GM04503 (cell line): ENCODE data around the gene IZUMO2.
"Not testable (repeated sequence)": the region's sequence is repeated elsewhere in the genome, so short reads cannot be mapped to it uniquely, and the experiment has no call there.

ENCODE experiments used
- DNase-seq: peaks from one replicate; pipeline ENCODE4 v3.0.0-alpha.2; 2012; ENCODE audit warnings: low read depth

The IZUMO2 gene

DNA sequence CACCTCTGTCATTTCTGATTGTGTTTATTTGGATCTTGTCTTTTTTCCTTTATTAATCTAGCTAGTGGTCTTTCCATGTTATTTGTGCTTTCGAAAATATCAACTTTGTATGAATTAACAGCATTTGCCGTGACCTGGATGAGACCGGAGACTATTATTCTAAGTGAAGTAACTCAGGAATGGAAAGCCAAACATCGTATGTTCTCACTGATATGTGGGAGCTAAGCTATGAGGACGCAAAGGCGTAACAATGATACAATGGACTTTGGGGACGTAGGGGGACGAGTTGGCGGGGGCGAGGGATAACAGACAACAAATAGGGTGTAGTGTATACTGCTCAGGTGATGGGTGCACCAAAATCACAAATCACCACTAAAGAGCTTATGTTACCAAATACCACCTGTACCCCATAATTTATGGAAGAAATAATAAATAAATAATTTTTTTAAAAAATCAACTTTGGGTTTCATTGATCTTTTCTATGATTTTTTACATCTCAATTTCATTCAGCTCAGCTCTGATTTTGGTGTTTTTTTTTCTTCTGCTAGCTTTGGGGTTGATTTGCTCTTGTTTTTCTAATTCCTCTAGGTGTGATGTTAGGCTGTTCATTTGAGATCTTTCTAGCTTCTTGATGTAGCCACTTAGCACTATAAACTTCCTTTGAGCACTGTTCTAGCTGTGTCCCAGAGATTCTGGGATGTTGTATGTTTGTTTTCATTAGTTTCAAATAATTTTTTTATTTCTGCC lies 27.1 kb downstream of the IZUMO2 start:
- not testable (repeated sequence) for DNase-seq

GRCh38 chr19:50134777-50135719 lies 28.0 kb downstream of the IZUMO2 start:
- DNase-seq, result not testable (repeated sequence)

- not testable (repeated sequence) for DNase-seq
Observed at GRCh38 chr19:50133518-50134492, 29.3 kb downstream of the IZUMO2 start.

DNA sequence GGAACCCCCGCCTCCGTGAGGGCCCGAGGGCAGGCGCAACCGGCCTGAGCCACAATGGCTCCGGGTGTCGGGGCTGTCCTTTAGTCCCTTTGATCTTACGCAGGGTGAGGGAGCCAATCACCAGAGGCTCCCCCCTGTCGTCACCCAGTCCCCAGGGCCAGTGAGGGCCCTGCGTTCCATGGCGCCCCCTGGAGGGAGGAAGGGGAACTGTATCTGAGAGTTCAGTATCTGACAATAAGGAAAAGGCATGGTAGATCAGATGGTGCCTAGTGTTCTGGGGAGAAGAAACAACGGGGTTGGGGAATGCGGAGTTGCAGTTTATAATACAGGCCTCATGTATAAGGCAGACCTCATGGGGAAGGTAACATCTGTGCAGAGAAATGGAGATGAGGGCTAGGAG lies 59.1 kb downstream of the IZUMO2 start:
- not testable (repeated sequence) for DNase-seq

DNA sequence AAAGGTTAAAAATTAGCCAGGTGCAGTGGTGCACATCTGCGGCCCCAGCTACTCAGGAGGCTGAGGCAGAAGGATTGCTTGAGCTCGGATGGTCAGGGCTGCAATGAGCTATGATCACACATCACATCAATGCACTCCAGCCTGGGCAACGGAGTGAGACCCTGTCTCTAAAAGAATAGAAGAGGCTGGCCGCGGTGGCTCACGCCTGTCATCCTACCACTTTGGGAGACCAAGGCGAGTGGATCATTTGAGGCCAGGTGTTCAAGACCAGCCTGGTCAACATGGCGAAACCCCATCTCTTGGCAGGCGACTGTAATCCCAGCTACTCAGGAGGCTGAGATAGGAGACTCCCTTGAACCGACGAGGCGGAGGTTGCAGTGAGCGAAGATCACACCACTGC lies 59.7 kb downstream of the IZUMO2 start:
- DNase-seq, result not testable (repeated sequence)
